ENCODE measurements around the gene TMEM161B.
"Not testable (repeated sequence)": the region's sequence is repeated elsewhere in the genome, so short reads cannot be mapped to it uniquely, and the experiment has no call there.

TMEM161B gene

DNA sequence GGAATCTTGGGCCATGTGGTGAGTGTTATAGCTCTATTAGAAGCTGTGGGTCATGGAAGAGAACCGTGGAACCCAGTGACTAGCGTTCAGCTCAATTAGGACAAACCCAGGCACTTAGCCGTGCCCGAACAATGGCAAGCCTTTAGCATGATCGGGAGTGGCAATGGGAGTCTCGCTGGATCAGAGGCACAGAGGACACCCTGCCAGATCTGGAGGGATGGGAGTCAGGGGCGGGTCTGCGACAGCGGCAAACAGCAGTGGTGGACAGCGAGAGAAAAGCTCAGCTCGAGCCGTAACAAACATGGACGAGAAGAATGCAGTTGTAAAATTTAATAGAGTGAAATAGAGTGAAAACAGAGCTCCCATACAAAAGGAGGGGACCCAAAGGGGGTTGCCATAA is 91.2 kb downstream of the TMEM161B start:
- not testable (repeated sequence) for DNase-seq

- DNase-seq = no peak
These were observed 95.5 kb downstream of the TMEM161B start for GRCh38 chr5:88172847-88173758.

GRCh38 chr5:88159591-88159990 is 109.1 kb downstream of the TMEM161B start:
- DNase-seq = no peak

DNA sequence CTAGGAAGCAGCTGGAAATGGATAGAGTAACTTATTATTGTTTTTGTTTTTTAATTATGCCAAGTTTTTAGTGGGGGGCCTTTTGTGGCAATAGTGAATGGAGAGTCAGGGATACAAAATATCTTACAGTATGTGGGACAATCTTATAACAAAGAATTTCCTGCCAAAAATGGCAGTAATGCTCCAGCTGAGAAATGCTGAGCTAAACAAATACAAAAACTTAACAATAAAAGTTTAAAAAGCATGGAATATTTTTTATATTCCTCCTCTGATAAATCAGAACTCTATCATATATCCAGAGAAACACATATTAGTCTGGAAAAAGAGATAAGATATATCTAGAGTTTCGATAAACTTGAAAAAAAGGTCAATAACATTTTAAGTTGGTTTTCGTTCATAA is 110.6 kb downstream of the TMEM161B start:
- DNase-seq = no peak

GRCh38 chr5:88154891-88155290 is 113.8 kb downstream of the TMEM161B start:
- DNase-seq = no peak

DNA sequence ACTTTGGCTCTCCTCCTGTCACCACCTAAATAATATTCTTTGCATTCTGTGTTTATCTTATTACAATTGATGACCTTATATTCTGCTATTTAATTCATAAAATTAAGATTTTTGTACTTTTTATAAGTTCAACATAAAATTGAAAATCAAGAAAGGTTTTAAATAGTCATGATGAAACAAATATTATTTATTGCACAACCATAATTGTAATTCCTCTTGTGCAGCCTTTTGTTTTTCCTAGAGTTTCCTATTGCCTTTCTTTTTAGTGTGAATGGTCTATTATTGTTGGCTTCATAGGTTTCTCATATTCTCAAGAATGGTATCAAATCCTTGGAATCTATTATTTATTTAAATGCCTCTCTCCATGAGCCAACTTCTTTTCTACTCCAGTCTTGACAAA is 117.9 kb downstream of the TMEM161B start:
- DNase-seq = no peak

GRCh38 chr5:88145611-88146467 is 122.8 kb downstream of the TMEM161B start:
- no peak for DNase-seq

DNA sequence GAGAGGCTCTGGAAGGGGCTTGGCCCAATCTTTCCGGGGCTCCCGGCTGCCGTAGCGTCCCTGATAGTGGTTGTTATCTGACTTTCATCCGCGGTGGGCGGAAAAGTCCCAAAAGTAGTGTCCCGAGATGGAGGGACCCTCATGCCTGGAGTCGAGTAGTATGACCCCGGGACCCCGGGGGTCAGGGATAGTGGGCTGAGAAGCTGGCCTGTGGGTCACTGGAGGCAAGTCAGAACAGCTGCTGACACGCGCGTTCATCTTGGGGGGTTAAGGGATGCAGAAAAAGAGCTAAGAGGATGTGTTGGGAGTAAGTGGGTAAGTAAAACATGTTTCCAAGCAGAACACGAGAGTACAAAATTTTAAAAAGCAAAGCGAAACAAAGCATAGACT is 123.4 kb downstream of the TMEM161B start:
- DNase-seq = no peak
